Esophagus squamous epithelium (tissue), 4 donors: ENCODE results near the gene TMEM182.

Experiments used
- POLR2A ChIP-seq, 4 donors: fragments of 450-650 bp; IDR thresholded peaks; one replicate each; pipeline ENCODE4 v1.6.1; 2017; ENCODE audit warnings: antibody characterized with exemption in 4 of 4, mild to moderate bottlenecking in 4 of 4, moderate library complexity in 3 of 4
- TF ChIP-seq, protein P1 (sequence below), 6 experiments: fragments of 450-650 bp in 4 of 6; fragments of 200-600 bp in 2 of 6; sonication (generic) in 2 of 6; IDR thresholded peaks; one replicate each; pipeline ENCODE4 v1.5.1; 2016 to 2019; ENCODE audit warnings: antibody characterized with exemption in 6 of 6, mild to moderate bottlenecking in 4 of 6, moderate library complexity in 4 of 6

DNA sequence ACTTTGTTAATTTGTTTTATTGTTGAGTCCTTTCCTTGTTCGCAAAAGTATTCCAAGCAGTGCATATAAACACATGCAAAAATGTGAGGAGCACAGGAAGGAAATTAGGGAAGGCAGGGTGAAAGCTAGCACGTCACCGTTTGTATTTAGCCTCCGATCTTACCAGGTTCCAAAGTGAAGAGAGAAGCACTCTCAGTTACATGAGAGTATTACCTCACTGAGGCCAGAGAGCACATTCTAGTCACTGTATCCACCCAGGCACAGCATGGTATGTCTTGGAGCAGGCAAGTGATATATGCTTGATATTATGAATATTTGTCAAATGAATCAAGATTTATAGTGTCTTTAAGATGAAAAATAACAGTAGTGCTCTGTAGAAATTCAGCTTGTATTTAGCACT lies 6.5 kb upstream of the TMEM182 start:
- TF ChIP-seq, protein P1, sequence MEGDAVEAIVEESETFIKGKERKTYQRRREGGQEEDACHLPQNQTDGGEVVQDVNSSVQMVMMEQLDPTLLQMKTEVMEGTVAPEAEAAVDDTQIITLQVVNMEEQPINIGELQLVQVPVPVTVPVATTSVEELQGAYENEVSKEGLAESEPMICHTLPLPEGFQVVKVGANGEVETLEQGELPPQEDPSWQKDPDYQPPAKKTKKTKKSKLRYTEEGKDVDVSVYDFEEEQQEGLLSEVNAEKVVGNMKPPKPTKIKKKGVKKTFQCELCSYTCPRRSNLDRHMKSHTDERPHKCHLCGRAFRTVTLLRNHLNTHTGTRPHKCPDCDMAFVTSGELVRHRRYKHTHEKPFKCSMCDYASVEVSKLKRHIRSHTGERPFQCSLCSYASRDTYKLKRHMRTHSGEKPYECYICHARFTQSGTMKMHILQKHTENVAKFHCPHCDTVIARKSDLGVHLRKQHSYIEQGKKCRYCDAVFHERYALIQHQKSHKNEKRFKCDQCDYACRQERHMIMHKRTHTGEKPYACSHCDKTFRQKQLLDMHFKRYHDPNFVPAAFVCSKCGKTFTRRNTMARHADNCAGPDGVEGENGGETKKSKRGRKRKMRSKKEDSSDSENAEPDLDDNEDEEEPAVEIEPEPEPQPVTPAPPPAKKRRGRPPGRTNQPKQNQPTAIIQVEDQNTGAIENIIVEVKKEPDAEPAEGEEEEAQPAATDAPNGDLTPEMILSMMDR (IDR thresholded peaks at IDR 0.05) = no peak
- no peak for TF ChIP-seq POLR2A (IDR thresholded peaks at IDR 0.05)
